Endothelial cell of umbilical vein (primary cell): ENCODE measurements around the gene ELOVL5. TPM values are rescaled to one million over a fixed set of nuclear protein-coding genes. Genes with fewer than 3 reads are reported as not detected.

Source experiments
- BruUV-seq: library from RNA; stranded (reverse); fragments of 400-500 nt; replicated peaks from 2 replicates; lab custom pipeline; 2021; lab: Mats Ljungman, UMichigan
- CTCF ChIA-PET: fragments of 300-600, 350-600 bp; sonication (Branson Sonifier 250); formaldehyde crosslinking; loops from one replicate; lab custom pipeline; 2021; ENCODE audit warnings: antibody characterized with exemption, inconsistent platforms; lab: Charles Lee
- POLR2A ChIA-PET: fragments of 300-600, 350-600 bp; sonication (Branson Sonifier 250); formaldehyde crosslinking; loops from one replicate; lab custom pipeline; 2021; ENCODE audit warnings: antibody characterized with exemption, inconsistent platforms; lab: Charles Lee
- DNase-seq: peaks from one replicate; pipeline ENCODE4 v3.0.0-alpha.2; 2011; ENCODE audit warnings: low read depth, low spot score
- FAIRE-seq: peaks from 2 replicates; lab custom pipeline; 2011; peaks lifted over from hg19 to GRCh38; lab: Jason Lieb, UNC
- H2AFZ ChIP-seq: 2 replicates; pipeline ENCODE4 v1.6.0; 2012; ENCODE audit warnings: low read depth, low read length, control low read depth, inconsistent platforms
- H3K27ac ChIP-seq: 2 replicates; pipeline ENCODE4 v1.5.1; 2011; ENCODE audit warnings: low read depth, mild to moderate bottlenecking, control low read depth, low read length, moderate library complexity; ENCODE audit not compliant: insufficient read depth
- H3K27me3 ChIP-seq, 2 experiments: 2 replicates each; pipeline versions ENCODE4 v1.6.0 to v1.6.1; 2011; ENCODE audit warnings: low read length in 2 of 2, mixed read lengths in 1 of 2; ENCODE audit not compliant: control insufficient read depth in 2 of 2, insufficient read depth in 2 of 2
- H3K36me3 ChIP-seq, 2 experiments: 2 replicates in 1 of 2; 3 replicates in 1 of 2; pipeline ENCODE4 v1.5.1; 2011; ENCODE audit warnings: low read length in 2 of 2, mild to moderate bottlenecking in 1 of 2, moderate library complexity in 1 of 2; ENCODE audit not compliant: control insufficient read depth in 2 of 2, insufficient read depth in 2 of 2; ENCODE audit errors: extremely low read depth in 1 of 2
- H3K4me1 ChIP-seq: 3 replicates; pipeline ENCODE4 v1.5.1; 2011; ENCODE audit warnings: mild to moderate bottlenecking, low read length; ENCODE audit not compliant: control insufficient read depth, insufficient read depth; ENCODE audit errors: extremely low read depth
- H3K4me2 ChIP-seq: 2 replicates; pipeline ENCODE4 v1.6.1; 2011; ENCODE audit warnings: low read length, control low read depth, mixed read lengths; ENCODE audit not compliant: insufficient read depth
- H3K4me3 ChIP-seq, 3 experiments: fragments of 200-600 bp in 1 of 3; sonication (generic), shearing (Covaris generic) in 1 of 3; replicated peaks in 1 of 3; 2 replicates each; pipeline ENCODE4 v1.5.1; 2011 to 2016; ENCODE audit warnings: control low read depth in 3 of 3, low read length in 3 of 3, mild to moderate bottlenecking in 2 of 3, inconsistent platforms in 1 of 3, low read depth in 1 of 3, moderate library complexity in 1 of 3; ENCODE audit not compliant: insufficient read depth in 1 of 3
- H3K79me2 ChIP-seq: 2 replicates; pipeline ENCODE4 v1.6.0; 2012; ENCODE audit warnings: low read length, inconsistent platforms; ENCODE audit not compliant: control insufficient read depth, insufficient read depth
- H3K9ac ChIP-seq: replicated peaks from 2 replicates; pipeline ENCODE3; 2011; ENCODE audit warnings: low read length, control low read depth; ENCODE audit not compliant: insufficient read depth; ENCODE audit errors: extremely low read depth
- H3K9me1 ChIP-seq: replicated peaks from 3 replicates; pipeline ENCODE4 v1.6.0; 2011; ENCODE audit warnings: mild to moderate bottlenecking, low read length; ENCODE audit not compliant: control insufficient read depth, insufficient read depth; ENCODE audit errors: extremely low read depth
- H3K9me3 ChIP-seq: replicated peaks from 2 replicates; pipeline ENCODE4 v1.5.1; 2012; ENCODE audit warnings: low read length, inconsistent platforms; ENCODE audit not compliant: control insufficient read depth, insufficient read depth
- H4K20me1 ChIP-seq: replicated peaks from 2 replicates; pipeline ENCODE3; 2011; ENCODE audit warnings: mild to moderate bottlenecking, low read length; ENCODE audit not compliant: control insufficient read depth, insufficient read depth; ENCODE audit errors: extremely low read depth
- EZH2 ChIP-seq: IDR thresholded peaks from 2 replicates; pipeline ENCODE4 v1.6.1; 2012; ENCODE audit warnings: borderline replicate concordance, low read depth, mild to moderate bottlenecking, moderate library complexity, low read length, inconsistent platforms; ENCODE audit not compliant: severe bottlenecking
- FOS ChIP-seq: IDR thresholded peaks from 2 replicates; pipeline ENCODE4 v1.6.1; 2011; ENCODE audit warnings: mild to moderate bottlenecking, low read length, moderate library complexity, borderline replicate concordance; ENCODE audit not compliant: insufficient read depth
- GATA2 ChIP-seq: IDR thresholded peaks from 2 replicates; pipeline ENCODE4 v1.7.0; 2011; ENCODE audit warnings: low read depth, mild to moderate bottlenecking, moderate library complexity, mixed read lengths, low read length; ENCODE audit not compliant: insufficient read length, insufficient read depth
- JUN ChIP-seq: IDR thresholded peaks from 2 replicates; pipeline ENCODE4 v1.6.1; 2011; ENCODE audit warnings: borderline replicate concordance, low read depth; ENCODE audit not compliant: insufficient read length, insufficient read depth
- MYC ChIP-seq: IDR thresholded peaks from one replicate; pipeline ENCODE4 v1.6.1; 2011; ENCODE audit warnings: mild to moderate bottlenecking, low read depth, low read length
- POLR2A ChIP-seq: IDR thresholded peaks from 2 replicates; pipeline ENCODE4 v1.6.1; 2012; ENCODE audit warnings: low read depth, mild to moderate bottlenecking, control low read depth, low read length
- POLR2AphosphoS5 ChIP-seq: IDR thresholded peaks from 2 replicates; pipeline ENCODE4 v1.6.1; 2012; ENCODE audit warnings: low read depth, mild to moderate bottlenecking, control low read depth, low read length, moderate library complexity; ENCODE audit not compliant: insufficient read depth
- dilution Hi-C: fragments of 300-500 bp; cut with MboI; formaldehyde crosslinking; loops from one replicate; pipeline ENCODE4 v1.15.0; 2019; ENCODE audit warnings: low sequenced_read_pairs; ENCODE audit not compliant: extremely low pct_ligation_motif_present
- intact Hi-C: fragments of 100-400 bp; cut with micrococcal nuclease; formaldehyde crosslinking; loops from one replicate; pipeline ENCODE4 v1.10.0; 2022
- polyA plus RNA-seq, 4 experiments: library from polyadenylated mRNA; depleted of rRNA in 3 of 4; stranded (reverse) in 3 of 4; unstranded in 1 of 4; fragments of >200 nt; gene quantifications; 2 replicates each; pipeline versions ENCODE4 v1.2.1 to v1.2.3, GENCODE V29; 2011 to 2012; ENCODE audit warnings: missing spikeins in 1 of 4
- total RNA-seq: library from RNA; stranded (reverse); gene quantifications from 2 replicates; pipeline ENCODE4 v1.2.3, GENCODE V29; 2021
- TF ChIP-seq, protein P1 (sequence below), 2 donors: IDR thresholded peaks; 1 replicate in 1 of 2; 2 replicates in 1 of 2; pipeline ENCODE4 v1.5.1; 2011; ENCODE audit warnings: low read length in 2 of 2, mild to moderate bottlenecking in 2 of 2, moderate library complexity in 2 of 2, control low read depth in 1 of 2, inconsistent platforms in 1 of 2, low read depth in 1 of 2; ENCODE audit not compliant: insufficient read depth in 1 of 2; ENCODE audit errors: extremely low read depth in 1 of 2
- TF ChIP-seq, protein P2 (sequence below): IDR thresholded peaks from 2 replicates; pipeline ENCODE4 v1.6.1; 2011; ENCODE audit not compliant: insufficient read depth, insufficient read length

ELOVL5 gene
- total and polyA plus RNA-seq, 2 donors (not counting 3 experiments of a cell fraction or from before 2014, with no cell fraction given) = 85.9 to 140 TPM

DNA sequence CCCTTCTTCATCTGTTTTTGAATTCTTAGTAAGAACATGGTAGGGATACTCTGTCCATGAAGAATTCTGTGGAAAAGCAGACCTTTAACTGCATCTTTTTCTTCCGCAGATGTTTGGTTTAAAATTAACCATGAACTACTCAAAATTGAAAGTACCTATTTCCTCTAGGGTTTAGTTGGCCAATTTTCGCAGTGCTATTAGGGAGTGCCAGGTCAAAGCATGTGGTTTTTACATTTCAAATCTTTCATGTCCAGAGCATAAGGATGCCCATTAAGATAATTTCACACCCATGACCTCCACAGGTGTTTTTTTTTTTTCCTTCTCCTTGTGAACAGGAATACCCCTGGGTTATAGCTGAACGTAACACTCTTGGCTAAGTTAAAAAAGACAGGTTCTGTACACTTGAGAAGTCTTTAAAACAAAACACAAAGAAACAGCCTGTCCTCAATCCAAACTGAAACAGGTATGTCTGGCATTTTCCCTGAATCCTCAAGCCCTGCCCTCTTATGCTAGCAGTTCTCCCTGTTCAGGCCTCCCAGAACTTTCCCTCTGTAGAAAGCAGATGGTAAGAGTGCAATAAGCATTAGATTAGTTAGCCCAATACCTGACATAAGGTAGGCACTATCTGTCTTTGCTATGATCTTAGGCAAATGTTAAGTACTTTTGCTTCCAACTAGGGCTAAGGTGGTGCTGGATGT, 67.1 kb downstream of the ELOVL5 start:
- Histone ChIP-seq H3K4me2 (no peak overlapping the region), H3K36me3 (peaks cover 3 to 11% of the 10 kb centered on the region in 2 experiments), H3K9me1 (no peaks in the 10 kb centered on the region), H3K4me3 (no peak overlapping the region), H3K9ac (no peak overlapping the region), H3K27me3 (no peaks in the 10 kb centered on the region), H3K4me1 (no peaks in the 10 kb centered on the region), H3K79me2 (peaks cover 27% of the 10 kb centered on the region), H4K20me1 (no peaks in the 10 kb centered on the region), H3K9me3 (no peaks in the 10 kb centered on the region), H3K27ac (no peak overlapping the region), H2AFZ (no peak overlapping the region)
- DNase-seq (no peak), FAIRE-seq (no peak)
- no TSS peak for BruUV-seq
- CTCF ChIA-PET = interaction anchor here (1.7 to 5.9 kb wide), 2 partner anchors 9 to 12 kb away, joined by 4 to 26 read pairs; no protein-coding TSS in a partner anchor
- intact Hi-C loops = no loop called here
- POLR2A ChIA-PET = no interaction called here
- no peak for TF ChIP-seq EZH2
- no peak for TF ChIP-seq FOS
- no peak for TF ChIP-seq JUN
- TF ChIP-seq, protein P1, sequence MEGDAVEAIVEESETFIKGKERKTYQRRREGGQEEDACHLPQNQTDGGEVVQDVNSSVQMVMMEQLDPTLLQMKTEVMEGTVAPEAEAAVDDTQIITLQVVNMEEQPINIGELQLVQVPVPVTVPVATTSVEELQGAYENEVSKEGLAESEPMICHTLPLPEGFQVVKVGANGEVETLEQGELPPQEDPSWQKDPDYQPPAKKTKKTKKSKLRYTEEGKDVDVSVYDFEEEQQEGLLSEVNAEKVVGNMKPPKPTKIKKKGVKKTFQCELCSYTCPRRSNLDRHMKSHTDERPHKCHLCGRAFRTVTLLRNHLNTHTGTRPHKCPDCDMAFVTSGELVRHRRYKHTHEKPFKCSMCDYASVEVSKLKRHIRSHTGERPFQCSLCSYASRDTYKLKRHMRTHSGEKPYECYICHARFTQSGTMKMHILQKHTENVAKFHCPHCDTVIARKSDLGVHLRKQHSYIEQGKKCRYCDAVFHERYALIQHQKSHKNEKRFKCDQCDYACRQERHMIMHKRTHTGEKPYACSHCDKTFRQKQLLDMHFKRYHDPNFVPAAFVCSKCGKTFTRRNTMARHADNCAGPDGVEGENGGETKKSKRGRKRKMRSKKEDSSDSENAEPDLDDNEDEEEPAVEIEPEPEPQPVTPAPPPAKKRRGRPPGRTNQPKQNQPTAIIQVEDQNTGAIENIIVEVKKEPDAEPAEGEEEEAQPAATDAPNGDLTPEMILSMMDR (IDR thresholded peaks at IDR 0.05; ENCODE audit: extremely low read depth in 1 of 2, insufficient read depth in 1 of 2, low read depth in 1 of 2, low read length in 2 of 2) = no peak
- no peak for TF ChIP-seq GATA2
- no peak for TF ChIP-seq POLR2A
- TF ChIP-seq POLR2AphosphoS5 = no peak
- TF ChIP-seq MYC = no peak
- TF ChIP-seq, protein P2, sequence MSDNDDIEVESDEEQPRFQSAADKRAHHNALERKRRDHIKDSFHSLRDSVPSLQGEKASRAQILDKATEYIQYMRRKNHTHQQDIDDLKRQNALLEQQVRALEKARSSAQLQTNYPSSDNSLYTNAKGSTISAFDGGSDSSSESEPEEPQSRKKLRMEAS = no peak
- dilution Hi-C loops = no loop called here
